Measurements from ENCODE around the gene LTBP4. TPM values are rescaled to one million over a fixed set of nuclear protein-coding genes. Genes with fewer than 3 reads are reported as not detected.
A peak's percentile ranks its signal among the peaks of the same experiment; 100 is the strongest.

Gene LTBP4
- total and polyA plus RNA-seq, 2 donors, result 6.0 to 35.6 TPM

- Histone ChIP-seq H3K27ac (ENCODE audit: low read depth in 1 of 2, low read length in 1 of 2) (no peak overlapping the region), H3K9me3 (ENCODE audit: control insufficient read depth in 2 of 2, insufficient read depth in 1 of 2, low read length in 1 of 2) (no peaks in the 10 kb centered on the region), H3K4me1 (ENCODE audit: control insufficient read depth in 2 of 2, insufficient read depth in 2 of 2, low read length in 2 of 2) (no peaks in the 10 kb centered on the region), H3K4me3 (ENCODE audit: low read length in 2 of 2) (no peak overlapping the region), H3K27me3 (ENCODE audit: control insufficient read depth in 2 of 2, insufficient read depth in 1 of 2, low read length in 1 of 2) (no peaks in the 10 kb centered on the region), H3K36me3 (ENCODE audit: control insufficient read depth in 2 of 2, insufficient read depth in 2 of 2, low read length in 1 of 2) (peaks cover 5 to 23% of the 10 kb centered on the region in 2 donors)
- DNase-seq (ENCODE audit: low read depth in 6 of 9, low spot score in 9 of 9), result no peak
- 96% methylated on average over 24 of the region's 24 CpGs for WGBS
Observed at GRCh38 chr19:40626918-40627317, 25.7 kb downstream of the LTBP4 start.

GRCh38 chr19:40627486-40628279, 26.5 kb downstream of the LTBP4 start:
- Histone ChIP-seq H3K36me3 (ENCODE audit: control insufficient read depth in 2 of 2, insufficient read depth in 2 of 2, low read length in 1 of 2) (peaks cover 3 to 17% of the 10 kb centered on the region in 2 donors), H3K27me3 (ENCODE audit: control insufficient read depth in 2 of 2, insufficient read depth in 1 of 2, low read length in 1 of 2) (no peaks in the 10 kb centered on the region), H3K4me1 (ENCODE audit: control insufficient read depth in 2 of 2, insufficient read depth in 2 of 2, low read length in 2 of 2) (no peaks in the 10 kb centered on the region), H3K4me3 (ENCODE audit: low read length in 2 of 2) (no peak overlapping the region), H3K9me3 (ENCODE audit: control insufficient read depth in 2 of 2, insufficient read depth in 1 of 2, low read length in 1 of 2) (no peaks in the 10 kb centered on the region), H3K27ac (ENCODE audit: low read depth in 1 of 2, low read length in 1 of 2) (no peak overlapping the region)
- 98% methylated on average over 39 of the region's 39 CpGs for WGBS
- no peak for DNase-seq (ENCODE audit: low read depth in 6 of 9, low spot score in 9 of 9)

- no peak for DNase-seq (ENCODE audit: low read depth in 6 of 9, low spot score in 9 of 9)
- H3K27ac ChIP-seq (ENCODE audit: low read depth in 1 of 2, low read length in 1 of 2), result no peak overlapping the region
- H3K36me3 ChIP-seq (ENCODE audit: control insufficient read depth in 2 of 2, insufficient read depth in 2 of 2, low read length in 1 of 2), result peaks cover 3 to 9% of the 10 kb centered on the region in 2 donors
- peaks cover 2 to 5% of the 10 kb centered on the region in 2 donors for H3K27me3 ChIP-seq (ENCODE audit: control insufficient read depth in 2 of 2, insufficient read depth in 1 of 2, low read length in 1 of 2)
- H3K4me1 ChIP-seq (ENCODE audit: control insufficient read depth in 2 of 2, insufficient read depth in 2 of 2, low read length in 2 of 2), result peaks cover 0 to 2% of the 10 kb centered on the region in 2 donors
- H3K4me3 ChIP-seq (ENCODE audit: low read length in 2 of 2), result no peak overlapping the region
- 98% methylated on average over 42 of the region's 42 CpGs for WGBS
- no peaks in the 10 kb centered on the region for H3K9me3 ChIP-seq (ENCODE audit: control insufficient read depth in 2 of 2, insufficient read depth in 1 of 2, low read length in 1 of 2)
Observed at GRCh38 chr19:40629346-40629745, 28.2 kb downstream of the LTBP4 start.

GRCh38 chr19:40630571-40631160, 29.5 kb downstream of the LTBP4 start:
- Histone ChIP-seq H3K27me3 (ENCODE audit: control insufficient read depth in 2 of 2, insufficient read depth in 1 of 2, low read length in 1 of 2) (peaks cover 2 to 12% of the 10 kb centered on the region in 2 donors), H3K36me3 (ENCODE audit: control insufficient read depth in 2 of 2, insufficient read depth in 2 of 2, low read length in 1 of 2) (peaks cover 3 to 5% of the 10 kb centered on the region in 2 donors), H3K4me3 (ENCODE audit: low read length in 2 of 2) (no peak overlapping the region), H3K9me3 (ENCODE audit: control insufficient read depth in 2 of 2, insufficient read depth in 1 of 2, low read length in 1 of 2) (no peaks in the 10 kb centered on the region), H3K27ac (ENCODE audit: low read depth in 1 of 2, low read length in 1 of 2) (no peak overlapping the region), H3K4me1 (ENCODE audit: control insufficient read depth in 2 of 2, insufficient read depth in 2 of 2, low read length in 2 of 2) (peaks cover 0 to 2% of the 10 kb centered on the region in 2 donors)
- DNase-seq (ENCODE audit: low read depth in 6 of 9, low spot score in 9 of 9), result no peak
- WGBS, result 95% methylated on average over 16 of the region's 16 CpGs

GRCh38 chr19:40632311-40633036, 31.3 kb downstream of the LTBP4 start:
- Histone ChIP-seq H3K27me3 (ENCODE audit: control insufficient read depth in 2 of 2, insufficient read depth in 1 of 2, low read length in 1 of 2) (peaks cover 2 to 12% of the 10 kb centered on the region in 2 donors), H3K27ac (ENCODE audit: low read depth in 1 of 2, low read length in 1 of 2) (no peak overlapping the region), H3K9me3 (ENCODE audit: control insufficient read depth in 2 of 2, insufficient read depth in 1 of 2, low read length in 1 of 2) (no peaks in the 10 kb centered on the region), H3K36me3 (ENCODE audit: control insufficient read depth in 2 of 2, insufficient read depth in 2 of 2, low read length in 1 of 2) (no peaks in the 10 kb centered on the region), H3K4me1 (ENCODE audit: control insufficient read depth in 2 of 2, insufficient read depth in 2 of 2, low read length in 2 of 2) (peaks cover 0 to 2% of the 10 kb centered on the region in 2 donors), H3K4me3 (ENCODE audit: low read length in 2 of 2) (no peak overlapping the region)
- DNase-seq (ENCODE audit: low read depth in 6 of 9, low spot score in 9 of 9), result no peak
- 93% methylated on average over 3 of the region's 3 CpGs for WGBS

- Histone ChIP-seq H3K27ac (ENCODE audit: low read depth in 1 of 2, low read length in 1 of 2) (no peak overlapping the region), H3K4me3 (ENCODE audit: low read length in 2 of 2) (no peak overlapping the region), H3K27me3 (ENCODE audit: control insufficient read depth in 2 of 2, insufficient read depth in 1 of 2, low read length in 1 of 2) (peaks cover 2 to 12% of the 10 kb centered on the region in 2 donors), H3K36me3 (ENCODE audit: control insufficient read depth in 2 of 2, insufficient read depth in 2 of 2, low read length in 1 of 2) (no peaks in the 10 kb centered on the region), H3K4me1 (ENCODE audit: control insufficient read depth in 2 of 2, insufficient read depth in 2 of 2, low read length in 2 of 2) (peaks cover 0 to 2% of the 10 kb centered on the region in 2 donors), H3K9me3 (ENCODE audit: control insufficient read depth in 2 of 2, insufficient read depth in 1 of 2, low read length in 1 of 2) (no peaks in the 10 kb centered on the region)
- 96% methylated on average over 5 of the region's 5 CpGs for WGBS
- no peak for DNase-seq (ENCODE audit: low read depth in 6 of 9, low spot score in 9 of 9)
Observed at GRCh38 chr19:40633207-40633606, 32.0 kb downstream of the LTBP4 start.

GRCh38 chr19:40638327-40638726, 37.2 kb downstream of the LTBP4 start:
- H3K36me3 ChIP-seq (ENCODE audit: control insufficient read depth in 2 of 2, insufficient read depth in 2 of 2, low read length in 1 of 2), result no peaks in the 10 kb centered on the region
- no peak for DNase-seq (ENCODE audit: low read depth in 6 of 9, low spot score in 9 of 9)
- no peak overlapping the region for H3K4me3 ChIP-seq (ENCODE audit: low read length in 2 of 2)
- peaks cover 0 to 8% of the 10 kb centered on the region in 2 donors for H3K4me1 ChIP-seq (ENCODE audit: control insufficient read depth in 2 of 2, insufficient read depth in 2 of 2, low read length in 2 of 2)
- WGBS, result 89% methylated on average over 1 of the region's 1 CpG
- H3K27me3 ChIP-seq (ENCODE audit: control insufficient read depth in 2 of 2, insufficient read depth in 1 of 2, low read length in 1 of 2), result peaks cover 2 to 12% of the 10 kb centered on the region in 2 donors
- no peaks in the 10 kb centered on the region for H3K9me3 ChIP-seq (ENCODE audit: control insufficient read depth in 2 of 2, insufficient read depth in 1 of 2, low read length in 1 of 2)
- no peak overlapping the region for H3K27ac ChIP-seq (ENCODE audit: low read depth in 1 of 2, low read length in 1 of 2)

GRCh38 chr19:40639638-40639982, 38.4 kb downstream of the LTBP4 start:
- Histone ChIP-seq H3K27me3 (ENCODE audit: control insufficient read depth in 2 of 2, insufficient read depth in 1 of 2, low read length in 1 of 2) (peaks cover 0 to 6% of the 10 kb centered on the region in 2 donors), H3K4me1 (ENCODE audit: control insufficient read depth in 2 of 2, insufficient read depth in 2 of 2, low read length in 2 of 2) (peaks cover 0 to 6% of the 10 kb centered on the region in 2 donors), H3K36me3 (ENCODE audit: control insufficient read depth in 2 of 2, insufficient read depth in 2 of 2, low read length in 1 of 2) (no peaks in the 10 kb centered on the region), H3K4me3 (ENCODE audit: low read length in 2 of 2) (no peak overlapping the region), H3K27ac (ENCODE audit: low read depth in 1 of 2, low read length in 1 of 2) (no peak overlapping the region), H3K9me3 (ENCODE audit: control insufficient read depth in 2 of 2, insufficient read depth in 1 of 2, low read length in 1 of 2) (no peaks in the 10 kb centered on the region)
- no peak for DNase-seq (ENCODE audit: low read depth in 6 of 9, low spot score in 9 of 9)
- WGBS, result 95% methylated on average over 6 of the region's 6 CpGs

- Histone ChIP-seq H3K27me3 (ENCODE audit: control insufficient read depth in 2 of 2, insufficient read depth in 1 of 2, low read length in 1 of 2) (no peaks in the 10 kb centered on the region), H3K4me1 (ENCODE audit: control insufficient read depth in 2 of 2, insufficient read depth in 2 of 2, low read length in 2 of 2) (peaks cover 0 to 6% of the 10 kb centered on the region in 2 donors), H3K9me3 (ENCODE audit: control insufficient read depth in 2 of 2, insufficient read depth in 1 of 2, low read length in 1 of 2) (no peaks in the 10 kb centered on the region), H3K36me3 (ENCODE audit: control insufficient read depth in 2 of 2, insufficient read depth in 2 of 2, low read length in 1 of 2) (no peaks in the 10 kb centered on the region), H3K27ac (ENCODE audit: low read depth in 1 of 2, low read length in 1 of 2) (no peak overlapping the region), H3K4me3 (ENCODE audit: low read length in 2 of 2) (no peak overlapping the region)
- peak in 1 of 9 donors; percentile 19 for DNase-seq (ENCODE audit: low read depth in 6 of 9, low spot score in 9 of 9)
- WGBS, result 8% methylated on average over 5 of the region's 5 CpGs
Observed at GRCh38 chr19:40640744-40641143, 39.6 kb downstream of the LTBP4 start.

Measured in thymus (tissue), 11 donors.